ENCODE measurements around the gene LTA4H. TPM values are rescaled to one million over a fixed set of nuclear protein-coding genes. Genes with fewer than 3 reads are reported as not detected.
"Not testable (repeated sequence)": the region's sequence is repeated elsewhere in the genome, so short reads cannot be mapped to it uniquely, and the experiment has no call there.

LTA4H gene
- total and polyA plus RNA-seq, 4 donors = 59.7 to 93.3 (median 60.8) TPM

DNA sequence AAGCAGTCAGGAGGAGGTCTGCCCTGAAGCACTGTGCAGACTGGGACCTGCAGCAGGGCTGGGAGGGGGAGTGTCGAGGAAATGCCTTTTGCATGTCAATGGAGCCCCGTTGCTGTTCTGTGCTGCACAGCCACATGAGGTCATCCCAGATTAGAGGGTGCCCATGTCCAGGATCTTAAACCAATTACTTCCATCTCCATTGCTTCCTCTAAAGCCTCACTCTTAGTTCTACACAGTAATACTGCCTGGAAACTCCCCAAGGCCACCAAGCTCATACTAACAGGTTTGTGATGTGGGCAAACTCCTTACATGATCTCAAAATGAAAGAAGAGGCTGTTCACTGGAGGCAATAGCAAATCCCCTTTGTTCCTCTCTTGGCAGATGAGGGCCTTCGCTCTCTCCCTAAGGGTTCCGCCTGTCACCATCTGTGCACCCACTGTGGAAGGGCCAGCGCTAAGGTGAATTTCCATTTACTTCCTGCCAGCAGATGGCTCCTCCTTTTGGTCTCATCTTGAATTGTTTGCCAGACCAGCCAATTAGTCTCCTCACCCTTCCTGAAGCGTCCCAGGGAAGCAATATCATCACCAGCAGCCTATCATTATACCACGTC lies 35.4 kb upstream of the LTA4H start:
- Histone ChIP-seq H3K9me3 (ENCODE audit: control insufficient read depth, insufficient read depth, low read length) (no peaks in the 10 kb centered on the region), H3K27ac (ENCODE audit: low read depth, low read length) (no peak overlapping the region), H3K4me3 (ENCODE audit: low read depth, low read length) (no peak overlapping the region), H3K4me1 (ENCODE audit: control insufficient read depth, insufficient read depth, low read length) (peaks cover 3% of the 10 kb centered on the region), H3K36me3 (ENCODE audit: control insufficient read depth, insufficient read depth, low read length) (no peaks in the 10 kb centered on the region), H3K27me3 (ENCODE audit: control insufficient read depth, insufficient read depth, low read length) (no peaks in the 10 kb centered on the region)
- 13% methylated on average over 6 of the region's 7 CpGs for WGBS (ENCODE audit: insufficient coverage)
- DNase-seq (ENCODE audit: low read depth in 4 of 6, low spot score in 6 of 6) = peak in 2 of 6 donors; percentile 76 to 84

DNA sequence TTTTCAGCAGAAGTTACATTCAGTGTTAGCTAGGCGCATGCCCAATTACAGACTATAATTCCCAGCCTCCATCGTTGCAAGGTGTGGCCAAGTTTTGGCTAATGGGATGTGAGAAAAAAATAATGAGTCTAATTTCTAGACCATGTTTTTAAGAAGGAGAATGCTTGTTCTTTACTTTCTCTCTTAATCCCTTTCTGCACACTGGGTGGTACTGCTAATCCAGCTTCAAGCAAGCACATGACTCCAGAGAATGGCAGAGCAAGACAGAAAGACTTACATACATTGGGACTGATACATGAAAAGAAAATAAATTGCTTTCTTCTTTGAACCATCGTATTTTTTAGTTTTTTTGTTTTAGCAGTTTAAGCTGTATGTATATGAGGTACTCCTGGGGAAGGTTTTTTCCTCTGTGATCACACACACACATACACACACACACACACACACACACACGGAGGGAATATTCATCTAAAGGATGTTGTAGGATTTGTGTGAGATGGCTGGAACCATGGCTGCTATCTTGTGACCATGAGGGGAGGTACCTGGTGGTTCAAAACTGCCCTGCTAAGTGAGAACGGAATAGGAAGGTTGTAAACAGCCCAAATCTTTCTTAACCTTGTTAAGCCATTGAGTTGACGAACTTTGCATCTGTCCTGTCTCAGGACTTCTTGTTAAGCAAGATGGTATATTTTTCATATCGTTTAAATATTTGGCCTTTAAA lies 34.3 kb upstream of the LTA4H start:
- Histone ChIP-seq H3K4me1 (ENCODE audit: control insufficient read depth, insufficient read depth, low read length) (peaks cover 3% of the 10 kb centered on the region), H3K9me3 (ENCODE audit: control insufficient read depth, insufficient read depth, low read length) (no peaks in the 10 kb centered on the region), H3K36me3 (ENCODE audit: control insufficient read depth, insufficient read depth, low read length) (no peaks in the 10 kb centered on the region), H3K27me3 (ENCODE audit: control insufficient read depth, insufficient read depth, low read length) (no peaks in the 10 kb centered on the region), H3K4me3 (ENCODE audit: low read depth, low read length) (no peak overlapping the region), H3K27ac (ENCODE audit: low read depth, low read length) (no peak overlapping the region)
- WGBS (ENCODE audit: insufficient coverage) = 100% methylated on average over 1 of the region's 7 CpGs
- no peak for DNase-seq (ENCODE audit: low read depth in 4 of 6, low spot score in 6 of 6)

DNA sequence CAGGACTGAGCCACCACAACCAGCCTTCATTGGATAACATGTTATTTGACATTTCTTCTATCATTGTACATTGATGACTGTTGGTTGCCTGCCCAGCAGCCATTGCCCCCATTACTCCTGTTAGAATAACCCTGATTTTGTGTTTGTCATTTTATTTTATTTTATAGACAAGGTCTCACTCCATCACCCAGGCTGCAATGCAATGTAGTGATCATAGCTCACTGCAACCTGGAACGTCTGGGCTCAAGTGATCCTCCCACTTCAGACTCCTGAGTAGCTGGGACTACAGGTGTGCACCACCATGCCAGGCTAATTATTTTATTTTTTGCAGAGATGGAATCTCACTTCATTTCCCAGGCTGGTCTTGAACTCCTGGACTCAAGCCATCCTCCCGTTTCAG lies 33.2 kb upstream of the LTA4H start:
- 94% methylated on average over 2 of the region's 2 CpGs for WGBS (ENCODE audit: insufficient coverage)
- peaks cover 3% of the 10 kb centered on the region for H3K4me1 ChIP-seq (ENCODE audit: control insufficient read depth, insufficient read depth, low read length)
- no peak for DNase-seq (ENCODE audit: low read depth in 4 of 6, low spot score in 6 of 6)
- no peaks in the 10 kb centered on the region for H3K9me3 ChIP-seq (ENCODE audit: control insufficient read depth, insufficient read depth, low read length)
- H3K4me3 ChIP-seq (ENCODE audit: low read depth, low read length) = no peak overlapping the region
- no peaks in the 10 kb centered on the region for H3K27me3 ChIP-seq (ENCODE audit: control insufficient read depth, insufficient read depth, low read length)
- H3K27ac ChIP-seq (ENCODE audit: low read depth, low read length) = no peak overlapping the region
- no peaks in the 10 kb centered on the region for H3K36me3 ChIP-seq (ENCODE audit: control insufficient read depth, insufficient read depth, low read length)

DNA sequence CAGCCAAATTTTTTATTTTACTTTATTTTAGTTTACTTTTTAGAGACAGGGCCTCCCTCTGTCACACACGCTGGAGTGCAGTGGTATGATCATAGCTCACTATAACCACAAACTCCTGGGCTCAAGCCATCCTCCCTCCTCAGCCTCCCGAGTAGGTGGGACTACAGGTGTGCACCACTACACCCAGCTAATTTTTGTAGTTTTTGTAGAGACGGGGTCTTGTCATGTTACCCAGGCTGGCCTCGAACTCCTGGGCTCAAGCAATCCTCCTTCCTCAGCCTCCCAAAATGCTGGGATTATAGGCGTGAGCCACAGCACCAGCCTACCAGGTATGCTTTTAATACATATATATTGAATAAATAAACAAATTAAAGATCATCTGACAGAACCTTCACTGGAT lies 32.7 kb upstream of the LTA4H start:
- Histone ChIP-seq H3K27me3 (ENCODE audit: control insufficient read depth, insufficient read depth, low read length) (no peaks in the 10 kb centered on the region), H3K36me3 (ENCODE audit: control insufficient read depth, insufficient read depth, low read length) (no peaks in the 10 kb centered on the region), H3K9me3 (ENCODE audit: control insufficient read depth, insufficient read depth, low read length) (no peaks in the 10 kb centered on the region), H3K27ac (ENCODE audit: low read depth, low read length) (no peak overlapping the region), H3K4me3 (ENCODE audit: low read depth, low read length) (no peak overlapping the region), H3K4me1 (ENCODE audit: control insufficient read depth, insufficient read depth, low read length) (peaks cover 3% of the 10 kb centered on the region)
- DNase-seq (ENCODE audit: low read depth in 4 of 6, low spot score in 6 of 6) = no peak
- WGBS (ENCODE audit: insufficient coverage) = no CpG with 5 or more reads among the region's 5 CpGs

DNA sequence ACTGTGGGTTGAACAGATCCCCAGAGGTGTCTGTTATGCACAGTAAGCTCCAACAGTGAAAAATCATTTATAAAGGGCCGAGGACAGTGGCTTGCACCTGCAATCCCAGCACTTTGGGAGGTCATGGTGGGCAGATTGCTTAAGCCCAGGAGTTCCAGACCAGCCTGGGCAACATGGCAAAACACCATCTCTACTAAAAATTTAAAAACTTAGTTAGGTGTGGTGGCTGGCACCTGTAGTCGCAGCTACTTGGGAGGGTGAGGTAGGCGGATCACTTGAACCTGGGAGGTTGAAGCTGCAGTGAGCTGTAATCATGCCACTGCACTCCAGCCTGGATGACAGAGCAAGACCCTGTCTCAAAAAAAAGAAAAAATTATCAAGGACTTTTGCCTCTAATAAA lies 30.4 kb upstream of the LTA4H start:
- not testable (repeated sequence) for H3K9me3 ChIP-seq (ENCODE audit: control insufficient read depth, insufficient read depth, low read length); H3K4me1 ChIP-seq (ENCODE audit: control insufficient read depth, insufficient read depth, low read length); H3K27ac ChIP-seq (ENCODE audit: low read depth, low read length); H3K27me3 ChIP-seq (ENCODE audit: control insufficient read depth, insufficient read depth, low read length); DNase-seq (ENCODE audit: low read depth in 4 of 6, low spot score in 6 of 6); H3K36me3 ChIP-seq (ENCODE audit: control insufficient read depth, insufficient read depth, low read length); H3K4me3 ChIP-seq (ENCODE audit: low read depth, low read length)
- 100% methylated on average over 2 of the region's 3 CpGs for WGBS (ENCODE audit: insufficient coverage)

DNA sequence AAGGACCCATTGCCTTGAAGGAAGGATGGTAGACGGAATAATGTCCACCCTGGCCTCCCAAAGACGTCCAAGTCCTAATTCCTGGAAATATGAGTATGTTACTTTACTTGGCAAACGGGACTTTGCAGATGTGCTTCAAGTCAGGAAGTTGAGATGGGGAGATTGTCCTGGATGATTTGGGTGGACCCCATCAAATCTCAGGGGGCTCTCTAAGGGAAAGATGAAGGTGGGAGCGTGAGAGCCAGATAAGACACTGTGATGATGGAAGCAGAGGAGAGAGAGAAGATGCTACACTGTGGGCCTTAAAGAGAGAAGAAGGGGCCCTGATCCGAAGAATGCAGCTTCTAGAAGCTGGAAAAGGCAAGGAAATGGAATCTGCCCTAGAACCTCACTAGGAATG lies 29.6 kb upstream of the LTA4H start:
- Histone ChIP-seq H3K27me3 (ENCODE audit: control insufficient read depth, insufficient read depth, low read length) (no peaks in the 10 kb centered on the region), H3K36me3 (ENCODE audit: control insufficient read depth, insufficient read depth, low read length) (no peaks in the 10 kb centered on the region), H3K9me3 (ENCODE audit: control insufficient read depth, insufficient read depth, low read length) (no peaks in the 10 kb centered on the region), H3K4me3 (ENCODE audit: low read depth, low read length) (no peak overlapping the region), H3K4me1 (ENCODE audit: control insufficient read depth, insufficient read depth, low read length) (no peaks in the 10 kb centered on the region), H3K27ac (ENCODE audit: low read depth, low read length) (no peak overlapping the region)
- 100% methylated on average over 5 of the region's 5 CpGs for WGBS (ENCODE audit: insufficient coverage)
- no peak for DNase-seq (ENCODE audit: low read depth in 4 of 6, low spot score in 6 of 6)

DNA sequence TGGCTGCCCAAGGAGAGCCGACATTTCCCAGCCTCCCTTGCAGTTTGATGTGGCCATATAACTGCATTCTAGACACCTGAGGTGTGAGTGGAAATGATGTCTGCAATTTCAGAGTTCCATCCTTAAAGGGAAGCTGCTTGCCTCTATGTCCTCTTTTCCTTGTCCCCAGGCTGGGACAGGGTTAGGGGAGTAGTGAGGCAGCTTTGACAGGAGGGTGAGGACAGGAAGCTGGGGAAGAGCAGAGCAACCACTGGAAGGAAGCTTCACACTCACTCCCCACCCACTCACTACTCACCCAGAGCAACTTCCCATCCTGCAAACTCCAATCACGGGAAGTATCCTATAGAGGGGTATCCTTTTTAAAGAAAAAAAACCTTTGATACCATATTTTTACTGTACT lies 28.9 kb upstream of the LTA4H start:
- H3K27me3 ChIP-seq (ENCODE audit: control insufficient read depth, insufficient read depth, low read length) = no peaks in the 10 kb centered on the region
- no peak overlapping the region for H3K27ac ChIP-seq (ENCODE audit: low read depth, low read length)
- no peaks in the 10 kb centered on the region for H3K4me1 ChIP-seq (ENCODE audit: control insufficient read depth, insufficient read depth, low read length)
- DNase-seq (ENCODE audit: low read depth in 4 of 6, low spot score in 6 of 6) = no peak
- H3K9me3 ChIP-seq (ENCODE audit: control insufficient read depth, insufficient read depth, low read length) = no peaks in the 10 kb centered on the region
- no peak overlapping the region for H3K4me3 ChIP-seq (ENCODE audit: low read depth, low read length)
- H3K36me3 ChIP-seq (ENCODE audit: control insufficient read depth, insufficient read depth, low read length) = no peaks in the 10 kb centered on the region
- no CpG with 5 or more reads among the region's 2 CpGs for WGBS (ENCODE audit: insufficient coverage)

DNA sequence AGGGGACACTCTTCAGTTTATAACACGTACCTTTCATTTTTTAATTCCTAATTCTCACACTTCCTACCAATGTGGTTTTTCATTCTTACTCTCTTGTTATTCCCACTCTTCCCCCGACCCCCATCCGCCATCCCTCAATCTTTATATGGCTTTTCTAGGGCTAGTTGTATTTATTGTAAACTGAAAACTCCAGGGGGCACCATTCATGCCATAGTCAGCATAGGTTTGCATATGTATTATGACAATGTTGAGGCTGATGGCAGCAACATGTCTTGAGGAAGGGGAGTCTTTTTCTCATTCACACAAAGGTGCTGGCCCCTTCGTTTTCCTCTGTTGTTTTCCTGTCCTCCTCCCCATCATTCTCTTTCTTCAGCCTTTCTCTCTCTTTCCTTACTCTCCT lies 27.7 kb upstream of the LTA4H start:
- H3K4me1 ChIP-seq (ENCODE audit: control insufficient read depth, insufficient read depth, low read length) = no peaks in the 10 kb centered on the region
- no peaks in the 10 kb centered on the region for H3K36me3 ChIP-seq (ENCODE audit: control insufficient read depth, insufficient read depth, low read length)
- H3K27me3 ChIP-seq (ENCODE audit: control insufficient read depth, insufficient read depth, low read length) = no peaks in the 10 kb centered on the region
- no peak overlapping the region for H3K27ac ChIP-seq (ENCODE audit: low read depth, low read length)
- DNase-seq (ENCODE audit: low read depth in 4 of 6, low spot score in 6 of 6) = peak in 1 of 6 donors; percentile 12
- WGBS (ENCODE audit: insufficient coverage) = 33% methylated on average over 1 of the region's 4 CpGs
- no peaks in the 10 kb centered on the region for H3K9me3 ChIP-seq (ENCODE audit: control insufficient read depth, insufficient read depth, low read length)
- no peak overlapping the region for H3K4me3 ChIP-seq (ENCODE audit: low read depth, low read length)

DNA sequence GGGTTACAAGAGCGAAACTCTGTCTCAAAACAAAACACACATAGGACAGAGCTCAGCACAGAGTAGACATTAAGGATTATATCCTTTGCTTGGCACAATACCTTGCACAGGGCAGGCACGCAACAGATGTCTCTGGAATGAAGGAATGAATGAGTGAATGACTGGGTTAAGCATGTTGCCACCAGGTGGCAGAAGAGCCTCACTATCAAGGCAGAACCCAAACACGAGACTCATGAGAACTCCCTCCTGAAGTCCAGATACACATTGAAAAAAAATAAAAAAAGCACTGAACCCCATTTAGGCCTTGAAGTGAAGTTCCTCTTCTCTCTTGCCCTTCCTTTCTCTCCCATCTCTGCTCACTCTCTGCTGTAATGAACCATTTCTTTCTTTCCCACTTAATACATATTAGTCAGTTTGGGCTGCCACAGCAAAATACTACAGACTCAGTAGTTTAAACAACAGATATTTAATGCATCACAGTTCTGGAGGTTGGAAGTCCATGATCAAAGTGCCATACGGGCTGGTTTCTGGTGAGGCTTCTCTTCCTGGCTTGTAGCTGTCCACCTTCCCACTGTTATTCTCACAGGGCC lies 26.6 kb upstream of the LTA4H start:
- Histone ChIP-seq H3K4me1 (ENCODE audit: control insufficient read depth, insufficient read depth, low read length) (no peaks in the 10 kb centered on the region), H3K4me3 (ENCODE audit: low read depth, low read length) (no peak overlapping the region), H3K36me3 (ENCODE audit: control insufficient read depth, insufficient read depth, low read length) (no peaks in the 10 kb centered on the region), H3K27ac (ENCODE audit: low read depth, low read length) (no peak overlapping the region), H3K9me3 (ENCODE audit: control insufficient read depth, insufficient read depth, low read length) (no peaks in the 10 kb centered on the region), H3K27me3 (ENCODE audit: control insufficient read depth, insufficient read depth, low read length) (no peaks in the 10 kb centered on the region)
- peak; percentile 44 to 91 (median 57) for DNase-seq (ENCODE audit: low read depth in 4 of 6, low spot score in 6 of 6)
- WGBS (ENCODE audit: insufficient coverage) = 40% methylated on average over 2 of the region's 4 CpGs

DNA sequence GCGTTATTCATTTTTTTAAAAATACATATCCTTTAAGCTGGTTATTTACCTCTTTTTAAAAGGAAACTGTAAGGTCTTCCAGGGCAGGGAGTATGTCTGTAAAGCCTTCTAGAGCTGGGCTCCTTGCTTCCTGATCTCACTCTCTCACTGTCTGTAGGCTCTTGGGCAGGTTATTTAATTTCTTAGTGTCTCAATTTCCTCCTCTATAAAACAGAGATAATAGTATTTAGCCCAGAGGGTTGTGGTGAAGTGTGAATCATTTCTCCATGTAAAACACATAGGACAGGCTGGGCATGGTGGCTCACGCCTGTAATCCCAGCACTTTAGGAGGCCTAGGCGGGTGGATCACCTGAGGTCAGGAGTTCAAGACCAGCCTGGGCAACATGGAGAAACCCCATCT lies 25.9 kb upstream of the LTA4H start:
- H3K4me3 ChIP-seq (ENCODE audit: low read depth, low read length) = no peak overlapping the region
- no peaks in the 10 kb centered on the region for H3K36me3 ChIP-seq (ENCODE audit: control insufficient read depth, insufficient read depth, low read length)
- no peaks in the 10 kb centered on the region for H3K27me3 ChIP-seq (ENCODE audit: control insufficient read depth, insufficient read depth, low read length)
- H3K9me3 ChIP-seq (ENCODE audit: control insufficient read depth, insufficient read depth, low read length) = no peaks in the 10 kb centered on the region
- DNase-seq (ENCODE audit: low read depth in 4 of 6, low spot score in 6 of 6) = no peak
- WGBS (ENCODE audit: insufficient coverage) = 100% methylated on average over 2 of the region's 3 CpGs
- no peak overlapping the region for H3K27ac ChIP-seq (ENCODE audit: low read depth, low read length)
- no peaks in the 10 kb centered on the region for H3K4me1 ChIP-seq (ENCODE audit: control insufficient read depth, insufficient read depth, low read length)
